B cell (primary cell): Measurements from ENCODE around the gene TMEM140. TPM values are rescaled to one million over a fixed set of nuclear protein-coding genes. Genes with fewer than 3 reads are reported as not detected.

ENCODE experiments used
- ATAC-seq: fragments of 200-7000 bp; cut with Tn5 transposase; one replicate; pipeline ENCODE4 v1.10.0; 2021; ENCODE audit warnings: low read depth, mild to moderate bottlenecking, moderate number of reproducible peaks, moderate library complexity
- CTCF ChIA-PET: fragments of 350-600 bp; sonication (Branson Sonifier 250); formaldehyde crosslinking; loops from one replicate; lab custom pipeline; 2021; ENCODE audit warnings: antibody characterized with exemption, inconsistent platforms; lab: Charles Lee
- POLR2A ChIA-PET: fragments of 350-600 bp; sonication (Branson Sonifier 250); formaldehyde crosslinking; loops from one replicate; lab custom pipeline; 2021; ENCODE audit warnings: antibody characterized with exemption; lab: Charles Lee
- DNase-seq: peaks from one replicate; pipeline ENCODE4 v3.0.0; 2013
- H2AFZ ChIP-seq: 2 replicates; pipeline ENCODE4 v1.6.1; 2012; ENCODE audit warnings: mild to moderate bottlenecking, low read depth, low read length; ENCODE audit not compliant: insufficient read depth, poor library complexity, severe bottlenecking
- H3K27ac ChIP-seq, 2 donors: 1 replicate in 1 of 2; 2 replicates in 1 of 2; pipeline ENCODE4 v1.5.1; 2012 to 2013; ENCODE audit warnings: low read length in 2 of 2, mild to moderate bottlenecking in 2 of 2, moderate library complexity in 1 of 2
- H3K27me3 ChIP-seq, 4 experiments: fragments of 200-600 bp in 1 of 4; sonication (generic) in 1 of 4; replicated peaks in 1 of 4; 1 replicate in 2 of 4; 2 replicates in 2 of 4; pipeline versions ENCODE4 v1.6.1 to v1.7.0; 2013 to 2016; ENCODE audit warnings: low read length in 3 of 4, mild to moderate bottlenecking in 2 of 4, mixed read lengths in 1 of 4, moderate library complexity in 1 of 4; ENCODE audit not compliant: insufficient read depth in 4 of 4, control insufficient read depth in 3 of 4; ENCODE audit errors: control extremely low read depth in 1 of 4
- H3K36me3 ChIP-seq, 2 experiments: replicated peaks in 1 of 2; 1 replicate in 1 of 2; 2 replicates in 1 of 2; pipeline versions ENCODE4 v1.6.1 to v1.7.1; 2013; ENCODE audit warnings: low read length in 1 of 2; ENCODE audit not compliant: insufficient read depth in 2 of 2, control insufficient read depth in 1 of 2; ENCODE audit errors: control extremely low read depth in 1 of 2, extremely low read depth in 1 of 2
- H3K4me1 ChIP-seq, 2 donors: fragments of 200-600 bp in 1 of 2; sonication (generic) in 1 of 2; 1 replicate in 1 of 2; 2 replicates in 1 of 2; pipeline versions ENCODE4 v1.5.1 to v1.6.1; 2013 to 2017; ENCODE audit warnings: low read length in 2 of 2; ENCODE audit not compliant: control insufficient read depth in 2 of 2, insufficient read depth in 2 of 2
- H3K4me2 ChIP-seq: replicated peaks from 2 replicates; pipeline ENCODE3; 2012; ENCODE audit warnings: mild to moderate bottlenecking, low read depth, low read length; ENCODE audit not compliant: poor library complexity, severe bottlenecking
- H3K4me3 ChIP-seq, 5 experiments: fragments of 200-600 bp in 1 of 5; sonication (generic) in 1 of 5; 1 replicate in 3 of 5; 2 replicates in 2 of 5; pipeline versions ENCODE4 v1.5.1 to v1.7.0; 2011 to 2016; ENCODE audit warnings: low read length in 4 of 5, mild to moderate bottlenecking in 4 of 5, low read depth in 2 of 5, control low read depth in 1 of 5, moderate library complexity in 1 of 5; ENCODE audit not compliant: insufficient read depth in 1 of 5; ENCODE audit errors: control extremely low read depth in 1 of 5, extremely low read depth in 1 of 5
- H3K79me2 ChIP-seq: fragments of 200-600 bp; sonication (generic); one replicate; pipeline ENCODE4 v1.6.0; 2016; ENCODE audit warnings: low read length; ENCODE audit not compliant: control insufficient read depth, insufficient read depth
- H3K9ac ChIP-seq: fragments of 200-600 bp; sonication (generic); 2 replicates; pipeline ENCODE4 v1.6.1; 2017; ENCODE audit warnings: mild to moderate bottlenecking, low read length, moderate library complexity
- H3K9me3 ChIP-seq, 3 donors: one replicate each; pipeline versions ENCODE4 v1.6.1 to v1.7.1; 2013; ENCODE audit warnings: low read length in 2 of 3; ENCODE audit not compliant: control insufficient read depth in 2 of 3, insufficient read depth in 1 of 3; ENCODE audit errors: control extremely low read depth in 1 of 3
- H4K20me1 ChIP-seq: 2 replicates; pipeline ENCODE4 v1.6.0; 2012; ENCODE audit warnings: mild to moderate bottlenecking, low read length; ENCODE audit not compliant: insufficient read depth, control insufficient read depth, poor library complexity, severe bottlenecking
- H3K27ac Mint-ChIP-seq: one replicate; pipeline ENCODE4 v1.8.0; 2021; ENCODE audit warnings: mixed read lengths
- H3K27me3 Mint-ChIP-seq: one replicate; pipeline ENCODE4 v1.8.0; 2021; ENCODE audit warnings: mixed read lengths
- H3K4me1 Mint-ChIP-seq: one replicate; pipeline ENCODE4 v1.8.0; 2021; ENCODE audit warnings: mixed read lengths
- H3K4me3 Mint-ChIP-seq: one replicate; pipeline ENCODE4 v1.8.0; 2021; ENCODE audit warnings: mixed read lengths
- H3K9me3 Mint-ChIP-seq: one replicate; pipeline ENCODE4 v1.8.0; 2022; ENCODE audit warnings: mixed read lengths; ENCODE audit not compliant: insufficient read depth
- EZH2 ChIP-seq: IDR thresholded peaks from 2 replicates; pipeline ENCODE4 v1.6.1; 2012; ENCODE audit warnings: borderline replicate concordance, low read depth, mild to moderate bottlenecking, moderate library complexity, low read length; ENCODE audit not compliant: insufficient read depth, poor library complexity, severe bottlenecking
- WGBS: methylation state at CpG from one replicate; pipeline ENCODE4 v1.1.5; 2013; ENCODE audit warnings: missing lambda C conversion rate; ENCODE audit not compliant: insufficient coverage; 5-methylcytosine and 5-hydroxymethylcytosine counted together
- intact Hi-C: fragments of 100-400 bp; cut with micrococcal nuclease; formaldehyde crosslinking; loops from one replicate; pipeline ENCODE4 v1.10.0; 2022
- polyA plus RNA-seq: library from polyadenylated mRNA; depleted of rRNA; stranded (reverse); fragments of >200 nt; gene quantifications from 2 replicates; pipeline ENCODE4 v1.2.3, GENCODE V29; 2012
- total RNA-seq, 2 donors: library from RNA; stranded (reverse); fragments of 120-200 nt in 1 of 2; gene quantifications; 1 replicate in 1 of 2; 2 replicates in 1 of 2; pipeline versions ENCODE4 v1.2.3 to v1.2.4, GENCODE V29; 2013 to 2022
- TF ChIP-seq, protein P1 (sequence below): fragments of 200-600 bp; IDR thresholded peaks from one replicate; pipeline ENCODE4 v1.8.0; 2022; ENCODE audit warnings: antibody characterized with exemption, mild to moderate bottlenecking

TMEM140 gene
- total and polyA plus RNA-seq, 2 donors (not counting 1 experiment from before 2014, with no cell fraction given), result 3.8 to 79.1 TPM

GRCh38 chr7:135195156-135195555, 47.3 kb downstream of the TMEM140 start:
- no peaks in the 10 kb centered on the region for H4K20me1 ChIP-seq
- intact Hi-C loops, result no loop called here
- no peak overlapping the region for H3K4me3 Mint-ChIP-seq
- no peak overlapping the region for H2AFZ ChIP-seq
- peaks cover 1% of the 10 kb centered on the region for H3K4me1 Mint-ChIP-seq
- no peaks in the 10 kb centered on the region for H3K27me3 Mint-ChIP-seq
- H3K9me3 Mint-ChIP-seq, result no peaks in the 10 kb centered on the region
- H3K27ac Mint-ChIP-seq, result no peak overlapping the region
- CTCF ChIA-PET, result no interaction called here
- DNase-seq (no peak), ATAC-seq (no peak)
- no peaks in the 10 kb centered on the region for H3K79me2 ChIP-seq
- no CpG with 5 or more reads among the region's 4 CpGs for whole genome bisulfite sequencing
- H3K27me3 ChIP-seq, result no peaks in the 10 kb centered on the region
- peaks cover 2 to 77% of the 10 kb centered on the region in 2 experiments for H3K36me3 ChIP-seq
- no peak for TF ChIP-seq EZH2
- TF ChIP-seq, protein P1, sequence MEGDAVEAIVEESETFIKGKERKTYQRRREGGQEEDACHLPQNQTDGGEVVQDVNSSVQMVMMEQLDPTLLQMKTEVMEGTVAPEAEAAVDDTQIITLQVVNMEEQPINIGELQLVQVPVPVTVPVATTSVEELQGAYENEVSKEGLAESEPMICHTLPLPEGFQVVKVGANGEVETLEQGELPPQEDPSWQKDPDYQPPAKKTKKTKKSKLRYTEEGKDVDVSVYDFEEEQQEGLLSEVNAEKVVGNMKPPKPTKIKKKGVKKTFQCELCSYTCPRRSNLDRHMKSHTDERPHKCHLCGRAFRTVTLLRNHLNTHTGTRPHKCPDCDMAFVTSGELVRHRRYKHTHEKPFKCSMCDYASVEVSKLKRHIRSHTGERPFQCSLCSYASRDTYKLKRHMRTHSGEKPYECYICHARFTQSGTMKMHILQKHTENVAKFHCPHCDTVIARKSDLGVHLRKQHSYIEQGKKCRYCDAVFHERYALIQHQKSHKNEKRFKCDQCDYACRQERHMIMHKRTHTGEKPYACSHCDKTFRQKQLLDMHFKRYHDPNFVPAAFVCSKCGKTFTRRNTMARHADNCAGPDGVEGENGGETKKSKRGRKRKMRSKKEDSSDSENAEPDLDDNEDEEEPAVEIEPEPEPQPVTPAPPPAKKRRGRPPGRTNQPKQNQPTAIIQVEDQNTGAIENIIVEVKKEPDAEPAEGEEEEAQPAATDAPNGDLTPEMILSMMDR, result no peak
- no peak overlapping the region for H3K4me3 ChIP-seq
- no peak overlapping the region for H3K27ac ChIP-seq
- no peaks in the 10 kb centered on the region for H3K4me1 ChIP-seq
- H3K4me2 ChIP-seq, result no peak overlapping the region
- no peak overlapping the region for H3K9ac ChIP-seq
- POLR2A ChIA-PET, result no interaction called here
- no peaks in the 10 kb centered on the region for H3K9me3 ChIP-seq

DNA sequence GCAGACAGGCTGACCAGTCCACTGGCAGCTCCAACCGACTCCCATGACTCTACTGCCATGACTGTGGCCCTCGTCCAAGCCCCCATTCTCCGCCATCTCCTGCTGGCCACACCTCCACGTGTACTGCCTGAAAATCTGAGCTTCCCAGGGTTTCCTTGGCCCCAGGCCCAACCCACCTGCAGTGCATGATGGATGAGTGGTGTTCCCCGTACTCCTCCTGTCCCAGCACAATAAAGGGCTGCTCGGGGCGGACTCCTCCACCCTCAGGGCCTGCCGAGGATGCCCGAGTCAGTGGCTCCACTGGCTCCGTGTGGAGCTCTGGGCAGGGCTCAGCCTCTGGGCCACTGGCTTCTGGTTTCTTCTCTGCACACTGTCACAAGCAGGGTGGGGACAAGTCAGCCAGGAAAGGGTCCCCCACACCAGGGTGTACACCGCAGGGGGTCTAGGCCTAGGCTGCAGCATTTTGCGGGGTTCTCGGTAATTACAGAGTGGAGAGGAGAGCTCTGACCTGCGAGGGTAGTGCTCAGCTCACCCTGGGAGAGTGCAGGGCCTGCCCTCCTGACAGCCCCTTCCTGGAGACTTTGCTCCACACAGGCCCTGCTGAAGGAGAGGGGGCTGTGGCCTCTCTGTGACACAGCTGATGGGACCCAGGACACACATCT, 48.2 kb downstream of the TMEM140 start:
- Mint-ChIP-seq H3K27ac (no peak overlapping the region), H3K4me1 (peaks cover 1% of the 10 kb centered on the region), H3K27me3 (no peaks in the 10 kb centered on the region), H3K9me3 (no peaks in the 10 kb centered on the region), H3K4me3 (no peak overlapping the region)
- Histone ChIP-seq H3K27ac (no peak overlapping the region), H3K79me2 (no peaks in the 10 kb centered on the region), H3K9ac (no peak overlapping the region), H3K4me2 (no peak overlapping the region), H3K36me3 (peaks cover 2 to 86% of the 10 kb centered on the region in 2 experiments), H3K4me1 (no peaks in the 10 kb centered on the region), H4K20me1 (no peaks in the 10 kb centered on the region), H3K27me3 (no peaks in the 10 kb centered on the region), H3K9me3 (no peaks in the 10 kb centered on the region), H2AFZ (no peak overlapping the region), H3K4me3 (no peak overlapping the region)
- CTCF ChIA-PET, result no interaction called here
- TF ChIP-seq EZH2, result no peak
- TF ChIP-seq, protein P1, result no peak
- intact Hi-C loops, result no loop called here
- ATAC-seq (no peak), DNase-seq (no peak)
- WGBS, result 97% methylated on average over 14 of the region's 14 CpGs
- POLR2A ChIA-PET, result interaction anchor here (1.1 kb wide), 1 partner anchor 15 kb away, joined by 3 read pairs; no protein-coding TSS in a partner anchor
